ENCODE measurements around the gene CLEC4G. TPM values are rescaled to one million over a fixed set of nuclear protein-coding genes. Genes with fewer than 3 reads are reported as not detected.

CLEC4G gene
- polyA plus RNA-seq, 1 donor (not counting 4 experiments of a cell fraction or from before 2014, with no cell fraction given): not detected

GRCh38 chr19:7703332-7703731, 28.6 kb downstream of the CLEC4G start:
- Histone ChIP-seq H3K4me2 (ENCODE audit: control insufficient read depth, extremely low read depth, insufficient read depth, low read depth, low read length) (no peak overlapping the region), H3K9ac (ENCODE audit: control insufficient read depth, extremely low read depth, insufficient read depth, low read length) (no peak overlapping the region), H3K36me3 (ENCODE audit: control insufficient read depth in 2 of 2, extremely low read depth in 1 of 2, insufficient read depth in 2 of 2, low read length in 2 of 2) (no peaks in the 10 kb centered on the region), H3K4me1 (ENCODE audit: control insufficient read depth, extremely low read depth, insufficient read depth, low read length) (no peaks in the 10 kb centered on the region), H3K4me3 (ENCODE audit: control insufficient read depth in 2 of 3, extremely low read depth in 1 of 3, insufficient read depth in 2 of 3, low read depth in 1 of 3, low read length in 3 of 3) (no peak overlapping the region), H3K27me3 (ENCODE audit: control insufficient read depth, extremely low read depth, insufficient read depth, low read length) (peaks cover 10% of the 10 kb centered on the region), H4K20me1 (ENCODE audit: control insufficient read depth, extremely low read depth, insufficient read depth, low read length) (no peaks in the 10 kb centered on the region), H3K9me3 (ENCODE audit: control insufficient read depth, low read depth, low read length) (no peaks in the 10 kb centered on the region), H3K79me2 (ENCODE audit: control insufficient read depth, insufficient read depth, low read length) (no peaks in the 10 kb centered on the region), H2AFZ (ENCODE audit: control insufficient read depth, low read length) (no peak overlapping the region), H3K27ac (ENCODE audit: control insufficient read depth, insufficient read depth, low read length) (no peak overlapping the region), H3K9me1 (ENCODE audit: control insufficient read depth, extremely low read depth, insufficient read depth, low read length) (no peaks in the 10 kb centered on the region)
- dilution Hi-C loops (cut with MboI; ENCODE audit: extremely low pct_ligation_motif_present, low sequenced_read_pairs): no loop called here
- TF ChIP-seq CTCF (optimal IDR thresholded peaks at IDR 0.05 in 1 of 3, IDR thresholded peaks at IDR 0.05 in 1 of 3, conservative IDR thresholded peaks at IDR 0.05 in 1 of 3; ENCODE audit: extremely low read depth in 1 of 3, insufficient read depth in 2 of 3, low read length in 3 of 3): no peak
- no peak for TF ChIP-seq EZH2 (IDR thresholded peaks at IDR 0.05; ENCODE audit: low read length)
- DNase-seq (ENCODE audit: low read depth, low spot score) (no peak), FAIRE-seq (no peak)

- no peaks in the 10 kb centered on the region for H3K4me1 ChIP-seq (ENCODE audit: control insufficient read depth, extremely low read depth, insufficient read depth, low read length)
- no peaks in the 10 kb centered on the region for H4K20me1 ChIP-seq (ENCODE audit: control insufficient read depth, extremely low read depth, insufficient read depth, low read length)
- no peaks in the 10 kb centered on the region for H3K9me1 ChIP-seq (ENCODE audit: control insufficient read depth, extremely low read depth, insufficient read depth, low read length)
- DNase-seq (ENCODE audit: low read depth, low spot score): no peak
- no peak for TF ChIP-seq EZH2 (IDR thresholded peaks at IDR 0.05; ENCODE audit: low read length)
- TF ChIP-seq CTCF (optimal IDR thresholded peaks at IDR 0.05 in 1 of 3, IDR thresholded peaks at IDR 0.05 in 1 of 3, conservative IDR thresholded peaks at IDR 0.05 in 1 of 3; ENCODE audit: extremely low read depth in 1 of 3, insufficient read depth in 2 of 3, low read length in 3 of 3): no peak
- H3K27me3 ChIP-seq (ENCODE audit: control insufficient read depth, extremely low read depth, insufficient read depth, low read length): peaks cover 21% of the 10 kb centered on the region
- no peak within 1 kb of the TSS for H3K9ac ChIP-seq (ENCODE audit: control insufficient read depth, extremely low read depth, insufficient read depth, low read length)
- no peaks in the 10 kb centered on the region for H3K79me2 ChIP-seq (ENCODE audit: control insufficient read depth, insufficient read depth, low read length)
- no peak within 1 kb of the TSS for H3K27ac ChIP-seq (ENCODE audit: control insufficient read depth, insufficient read depth, low read length)
- H3K9me3 ChIP-seq (ENCODE audit: control insufficient read depth, low read depth, low read length): no peaks in the 10 kb centered on the region
- no peak within 1 kb of the TSS for H3K4me2 ChIP-seq (ENCODE audit: control insufficient read depth, extremely low read depth, insufficient read depth, low read depth, low read length)
- no peaks in the 10 kb centered on the region for H3K36me3 ChIP-seq (ENCODE audit: control insufficient read depth in 2 of 2, extremely low read depth in 1 of 2, insufficient read depth in 2 of 2, low read length in 2 of 2)
- no peak within 1 kb of the TSS for H3K4me3 ChIP-seq (ENCODE audit: control insufficient read depth in 2 of 3, extremely low read depth in 1 of 3, insufficient read depth in 2 of 3, low read depth in 1 of 3, low read length in 3 of 3)
- no peak within 1 kb of the TSS for H2AFZ ChIP-seq (ENCODE audit: control insufficient read depth, low read length)
- dilution Hi-C loops (cut with MboI; ENCODE audit: extremely low pct_ligation_motif_present, low sequenced_read_pairs): no loop called here
- no peak for FAIRE-seq
These were observed 30.1 kb downstream of the CLEC4G start, which contains the start of gene FCER2 for GRCh38 chr19:7701654-7702457. Gene FCER2 (minus strand): TSS chr19:7702131. CDS start chr19:7699760, 2,371 bp downstream.

Data from keratinocyte (primary cell).